HepG2 (cell line): ENCODE results near the gene MIX23. TPM values are rescaled to one million over a fixed set of nuclear protein-coding genes. Genes with fewer than 3 reads are reported as not detected.

Experiments used
- AHDC1 ChIP-seq: sonication (generic); formaldehyde crosslinking; IDR thresholded peaks from 2 replicates; pipeline ENCODE4 v1.5.1; 2020; ENCODE audit warnings: mild to moderate bottlenecking, missing genetic modification reagents, borderline replicate concordance
- ARID3A ChIP-seq: IDR thresholded peaks from 2 replicates; pipeline ENCODE4 v1.6.1; 2012; ENCODE audit warnings: low read depth, low read length, improper control_type of control experiment
- CREB1 ChIP-seq, 2 experiments: fragments of 450-650 bp in 1 of 2; IDR thresholded peaks; 2 replicates each; pipeline ENCODE4 v1.6.1; 2016 to 2017; ENCODE audit warnings: control low read depth in 1 of 2, mild to moderate bottlenecking in 1 of 2, missing compliant biosample characterization in 1 of 2, missing genetic modification characterization in 1 of 2
- EP300 ChIP-seq, 3 experiments: sonication (generic) in 1 of 3; formaldehyde crosslinking in 1 of 3; IDR thresholded peaks; 2 replicates each; pipeline versions ENCODE4 v1.5.1 to v1.6.1; 2011 to 2020; ENCODE audit warnings: low read depth in 2 of 3, low read length in 2 of 3, borderline replicate concordance in 1 of 3, improper control_type of control experiment in 1 of 3, mild to moderate bottlenecking in 1 of 3, missing genetic modification reagents in 1 of 3, moderate library complexity in 1 of 3
- ESRRA ChIP-seq: sonication (generic); formaldehyde crosslinking; IDR thresholded peaks from 2 replicates; pipeline ENCODE4 v1.5.1; 2020; ENCODE audit warnings: mild to moderate bottlenecking, low read depth, missing genetic modification reagents
- FOSL2 ChIP-seq: sonication (generic); formaldehyde crosslinking; IDR thresholded peaks from 2 replicates; pipeline ENCODE4 v1.4.0; 2020; ENCODE audit warnings: missing genetic modification reagents
- HDAC1 ChIP-seq: sonication (generic); formaldehyde crosslinking; IDR thresholded peaks from 2 replicates; pipeline ENCODE4 v1.5.1; 2020; ENCODE audit warnings: mild to moderate bottlenecking, missing genetic modification reagents
- HIVEP1 ChIP-seq: sonication (generic); formaldehyde crosslinking; IDR thresholded peaks from 2 replicates; pipeline ENCODE4 v1.4.0; 2020; ENCODE audit warnings: mild to moderate bottlenecking, missing genetic modification reagents
- IRF2 ChIP-seq: IDR thresholded peaks from 2 replicates; pipeline ENCODE4 v1.6.1; 2018; ENCODE audit warnings: missing genetic modification reagents, missing compliant biosample characterization
- KAT8 ChIP-seq: IDR thresholded peaks from 2 replicates; pipeline ENCODE4 v1.6.1; 2016; ENCODE audit warnings: missing genetic modification reagents, missing compliant biosample characterization
- RNF2 ChIP-seq: fragments of 450-650 bp; conservative IDR thresholded peaks from 2 replicates; pipeline ENCODE4 v1.6.1; 2016; ENCODE audit warnings: low read depth
- SP4 ChIP-seq: sonication (generic); formaldehyde crosslinking; IDR thresholded peaks from 2 replicates; pipeline ENCODE4 v1.8.1; 2023; ENCODE audit warnings: mild to moderate bottlenecking, missing genetic modification reagents
- ZNF335 ChIP-seq: sonication (generic); formaldehyde crosslinking; IDR thresholded peaks from 2 replicates; pipeline ENCODE4 v1.4.0; 2020; ENCODE audit warnings: missing genetic modification reagents
- ZNF672 ChIP-seq: sonication (generic); formaldehyde crosslinking; IDR thresholded peaks from 2 replicates; pipeline ENCODE4 v1.8.1; 2022; ENCODE audit warnings: missing genetic modification reagents
- ZSCAN9 ChIP-seq: IDR thresholded peaks from 2 replicates; pipeline ENCODE4 v1.6.1; 2016; ENCODE audit warnings: borderline replicate concordance
- polyA plus RNA-seq, 8 experiments: library from polyadenylated mRNA; depleted of rRNA in 3 of 8; stranded (reverse) in 7 of 8; unstranded in 1 of 8; fragments of >200 nt; fragmentation: Illumina TruSeq in 4 of 8; extraction: Trizol in 4 of 8; gene quantifications; 2 replicates each; pipeline versions ENCODE4 v1.2.1 to v1.2.3, GENCODE V29; 2011 to 2016; ENCODE audit warnings: low read depth in 4 of 8, missing spikeins in 1 of 8, mixed read lengths in 1 of 8; ENCODE audit not compliant: insufficient read depth in 1 of 8
- total RNA-seq, 5 experiments: library from RNA; depleted of rRNA; stranded (reverse); fragments of >200 nt; fragmentation: Illumina TruSeq; extraction: Trizol; gene quantifications; 2 replicates each; pipeline ENCODE4 v1.2.3, GENCODE V29; 2016; ENCODE audit warnings: low read depth in 1 of 5
- TF ChIP-seq, protein P1 (sequence below): IDR thresholded peaks from 2 replicates; pipeline ENCODE4 v1.6.1; 2016; ENCODE audit warnings: missing genetic modification reagents, missing compliant biosample characterization
- TF ChIP-seq, protein P2 (sequence below): sonication (generic); formaldehyde crosslinking; IDR thresholded peaks from 2 replicates; pipeline ENCODE4 v1.4.0; 2020; ENCODE audit warnings: missing genetic modification reagents

MIX23 gene
- total and polyA plus RNA-seq, 2 of the 13 experiments (the other 11 are each of a cell fraction or from before 2014, with no cell fraction given) = 20.0 to 152 TPM

DNA sequence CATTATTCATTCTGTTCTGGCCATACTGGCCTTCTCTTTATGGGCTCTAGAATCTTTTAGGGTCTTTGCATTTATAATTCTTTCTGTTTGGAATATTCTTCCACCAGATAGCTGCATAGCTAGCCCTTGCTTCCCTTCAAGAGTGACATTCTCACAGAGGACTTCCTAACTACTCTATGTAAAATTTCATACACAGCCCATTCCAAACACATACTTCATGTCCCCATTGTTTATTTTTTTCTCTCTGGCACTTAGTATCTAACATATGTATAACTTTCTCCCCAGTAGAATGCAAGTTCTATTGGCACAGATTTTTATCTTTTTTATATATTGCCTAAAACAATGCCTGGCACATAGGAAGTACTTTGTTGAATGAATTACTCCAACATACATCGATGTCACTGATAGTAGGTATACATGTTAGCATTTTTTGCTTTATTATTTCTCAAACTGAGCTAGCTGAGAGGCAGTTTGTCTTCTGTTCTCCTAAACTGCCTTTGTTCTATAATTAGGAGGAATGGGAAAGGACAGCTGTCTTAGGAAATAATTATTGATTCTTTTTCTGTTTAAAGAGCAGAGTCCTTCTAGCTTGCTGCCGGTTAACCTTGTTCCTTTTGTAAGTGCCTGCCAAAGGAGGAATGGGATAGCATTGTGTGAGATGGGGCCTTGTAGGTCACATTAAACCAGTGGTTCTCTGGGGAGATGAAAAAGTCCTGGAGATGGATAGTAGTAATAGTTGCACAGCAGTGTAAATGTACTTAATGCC lies 8.8 kb upstream of the MIX23 start (continued):
- 0 out of 2 replicates have a peak, but pooled peaks have one; percentile 50 for TF ChIP-seq AHDC1
- peak; percentile 34; the same call in 1 of the 2 replicates for TF ChIP-seq FOSL2 (CRISPR knock-in tag)
- TF ChIP-seq, protein P1, sequence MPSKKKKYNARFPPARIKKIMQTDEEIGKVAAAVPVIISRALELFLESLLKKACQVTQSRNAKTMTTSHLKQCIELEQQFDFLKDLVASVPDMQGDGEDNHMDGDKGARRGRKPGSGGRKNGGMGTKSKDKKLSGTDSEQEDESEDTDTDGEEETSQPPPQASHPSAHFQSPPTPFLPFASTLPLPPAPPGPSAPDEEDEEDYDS (CRISPR knock-in tag) = 0 out of 2 replicates have a peak, but pooled peaks have one; percentile 16
- no peak for TF ChIP-seq RNF2
- TF ChIP-seq ZNF335 (CRISPR knock-in tag) = peak; percentile 84; the same call in 1 of the 2 replicates
- TF ChIP-seq ESRRA = peak; percentile 44; the same call in 1 of the 2 replicates
- peak; percentile 55; the same call in 1 of the 2 replicates for TF ChIP-seq HDAC1 (CRISPR knock-in tag)
- TF ChIP-seq, protein P2, sequence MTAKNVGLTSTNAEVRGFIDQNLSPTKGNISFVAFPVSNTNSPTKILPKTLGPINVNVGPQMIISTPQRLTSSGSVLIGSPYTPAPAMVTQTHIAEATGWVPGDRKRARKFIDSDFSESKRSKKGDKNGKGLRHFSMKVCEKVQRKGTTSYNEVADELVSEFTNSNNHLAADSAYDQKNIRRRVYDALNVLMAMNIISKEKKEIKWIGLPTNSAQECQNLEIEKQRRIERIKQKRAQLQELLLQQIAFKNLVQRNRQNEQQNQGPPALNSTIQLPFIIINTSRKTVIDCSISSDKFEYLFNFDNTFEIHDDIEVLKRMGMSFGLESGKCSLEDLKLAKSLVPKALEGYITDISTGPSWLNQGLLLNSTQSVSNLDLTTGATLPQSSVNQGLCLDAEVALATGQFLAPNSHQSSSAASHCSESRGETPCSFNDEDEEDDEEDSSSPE = no peak
- peak; percentile 45; the same call in 1 of the 2 replicates for TF ChIP-seq KAT8 (CRISPR knock-in tag)
- TF ChIP-seq ZNF672 (CRISPR knock-in tag) = no peak
- peak; percentile 55; the same call in 1 of the 2 replicates for TF ChIP-seq IRF2 (CRISPR knock-in tag)
- TF ChIP-seq HIVEP1 (CRISPR knock-in tag) = no peak
- no peak for TF ChIP-seq SP4 (CRISPR knock-in tag)
- peak; percentile 60 for TF ChIP-seq ARID3A
- TF ChIP-seq EP300 (IDR thresholded peaks at IDR 0.05; ENCODE audit: low read depth in 2 of 2, low read length in 2 of 2) = peak in 1 of 2 experiments; percentile 78; a peak in 2 of 4 replicates
- no peak; the same call in 1 of the 2 replicates for TF ChIP-seq EP300 (CRISPR knock-in tag; IDR thresholded peaks at IDR 0.05; ENCODE audit: borderline replicate concordance)
- no peak for TF ChIP-seq CREB1 (IDR thresholded peaks at IDR 0.05)
- TF ChIP-seq CREB1 (CRISPR knock-in tag; IDR thresholded peaks at IDR 0.05) = peak; percentile 26; the same call in 1 of the 2 replicates
- TF ChIP-seq ZSCAN9 (CRISPR knock-in tag) = no peak
